Muscle layer of duodenum (tissue), 2 donors: Measurements from ENCODE around the gene TOM1L2.
A peak's percentile ranks its signal among the peaks of the same experiment; 100 is the strongest.

Experiments
- H3K27ac ChIP-seq: one replicate; pipeline ENCODE4 v1.7.0; 2013; ENCODE audit warnings: mild to moderate bottlenecking, low read length
- H3K27me3 ChIP-seq: one replicate; pipeline ENCODE4 v1.7.0; 2013; ENCODE audit warnings: low read depth, mild to moderate bottlenecking, control low read depth, low read length
- H3K36me3 ChIP-seq, 2 donors: one replicate each; pipeline ENCODE4 v1.7.0; 2013; ENCODE audit warnings: low read length in 2 of 2, control low read depth in 1 of 2, mild to moderate bottlenecking in 1 of 2; ENCODE audit not compliant: insufficient read depth in 2 of 2, control insufficient read depth in 1 of 2
- H3K4me1 ChIP-seq, 2 donors: one replicate each; pipeline ENCODE4 v1.7.0; 2013; ENCODE audit warnings: low read length in 2 of 2, mild to moderate bottlenecking in 2 of 2, control low read depth in 1 of 2, moderate library complexity in 1 of 2; ENCODE audit not compliant: insufficient read depth in 2 of 2, control insufficient read depth in 1 of 2
- H3K4me3 ChIP-seq, 2 donors: one replicate each; pipeline ENCODE4 v1.7.0; 2013; ENCODE audit warnings: low read length in 2 of 2, low read depth in 1 of 2, mild to moderate bottlenecking in 1 of 2
- H3K9me3 ChIP-seq, 2 donors: one replicate each; pipeline ENCODE4 v1.7.0; 2013; ENCODE audit warnings: low read length in 2 of 2, control low read depth in 1 of 2, mild to moderate bottlenecking in 1 of 2; ENCODE audit not compliant: control insufficient read depth in 1 of 2
- donor health status: healthy.

Gene TOM1L2

DNA sequence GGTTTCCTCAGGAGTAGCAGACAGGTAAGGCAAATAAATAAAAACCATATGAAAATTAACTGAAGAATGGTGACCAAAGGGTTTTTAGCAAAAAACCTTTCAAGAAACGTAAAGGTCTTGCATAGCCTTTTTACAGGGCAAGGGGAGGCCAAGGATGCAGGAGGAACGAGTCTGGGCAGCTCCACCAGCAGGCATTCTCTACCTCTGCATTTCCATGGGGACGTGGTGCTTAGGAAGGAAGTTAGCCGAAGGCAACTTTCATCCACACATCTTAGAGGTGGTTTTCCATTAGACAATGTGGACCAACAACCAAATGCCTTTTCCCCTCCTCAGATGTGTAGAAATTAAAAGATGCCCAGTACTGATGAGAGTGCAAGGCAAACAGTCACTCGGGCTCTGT is 20.7 kb downstream of the TOM1L2 start:
- Histone ChIP-seq H3K4me1 (no peaks in the 10 kb centered on the region), H3K36me3 (peaks cover 0 to 3% of the 10 kb centered on the region in 2 donors), H3K27me3 (no peaks in the 10 kb centered on the region), H3K27ac (no peak overlapping the region), H3K9me3 (no peaks in the 10 kb centered on the region), H3K4me3 (no peak overlapping the region)

DNA sequence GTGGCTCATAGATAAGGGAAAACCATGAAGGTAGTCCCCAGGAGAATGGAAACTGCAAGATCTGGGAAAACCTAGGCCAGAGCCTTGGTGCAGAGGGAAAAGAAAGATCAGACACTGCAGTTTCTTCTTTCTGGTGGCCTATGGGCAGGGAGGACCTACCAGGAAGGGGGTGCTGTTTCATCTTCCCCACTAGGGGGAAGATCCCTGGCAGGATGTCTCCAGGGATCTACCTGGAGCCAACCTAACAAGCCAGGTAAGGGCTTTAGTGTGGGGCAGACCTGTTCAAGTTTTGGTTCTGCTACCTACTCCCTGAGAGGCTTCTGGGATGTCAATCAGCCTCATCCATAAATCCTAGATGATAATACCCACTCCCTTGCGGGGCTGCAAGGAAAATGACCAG is 21.4 kb downstream of the TOM1L2 start:
- Histone ChIP-seq H3K36me3 (peaks cover 0 to 3% of the 10 kb centered on the region in 2 donors), H3K9me3 (no peaks in the 10 kb centered on the region), H3K4me3 (no peak overlapping the region), H3K27me3 (no peaks in the 10 kb centered on the region), H3K4me1 (no peaks in the 10 kb centered on the region), H3K27ac (no peak overlapping the region)

DNA sequence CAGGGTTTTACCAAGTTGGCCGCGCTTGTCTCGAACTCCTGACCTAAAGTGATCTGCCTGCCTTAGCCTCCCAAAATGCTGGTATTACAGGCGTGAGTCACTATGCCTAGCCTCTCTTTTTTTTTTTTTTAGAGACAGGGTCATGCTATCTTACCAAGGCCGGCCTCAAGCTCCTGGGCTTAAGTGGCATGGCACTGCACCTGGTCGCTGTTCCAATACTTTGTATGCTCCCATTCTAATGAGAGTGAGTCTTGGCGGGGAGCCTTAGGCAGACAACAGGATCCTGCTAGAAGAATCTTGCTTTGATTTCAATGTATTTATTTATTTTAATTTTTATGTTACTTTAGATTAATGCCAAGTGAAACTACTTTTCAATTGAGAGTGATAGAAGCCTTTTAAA is 21.9 kb downstream of the TOM1L2 start:
- H3K4me1 ChIP-seq, result peaks cover 0 to under 1% of the 10 kb centered on the region in 2 donors
- H3K36me3 ChIP-seq, result peaks cover 0 to 3% of the 10 kb centered on the region in 2 donors
- no peak overlapping the region for H3K27ac ChIP-seq
- H3K4me3 ChIP-seq, result no peak overlapping the region
- H3K9me3 ChIP-seq, result no peaks in the 10 kb centered on the region
- H3K27me3 ChIP-seq, result no peaks in the 10 kb centered on the region

DNA sequence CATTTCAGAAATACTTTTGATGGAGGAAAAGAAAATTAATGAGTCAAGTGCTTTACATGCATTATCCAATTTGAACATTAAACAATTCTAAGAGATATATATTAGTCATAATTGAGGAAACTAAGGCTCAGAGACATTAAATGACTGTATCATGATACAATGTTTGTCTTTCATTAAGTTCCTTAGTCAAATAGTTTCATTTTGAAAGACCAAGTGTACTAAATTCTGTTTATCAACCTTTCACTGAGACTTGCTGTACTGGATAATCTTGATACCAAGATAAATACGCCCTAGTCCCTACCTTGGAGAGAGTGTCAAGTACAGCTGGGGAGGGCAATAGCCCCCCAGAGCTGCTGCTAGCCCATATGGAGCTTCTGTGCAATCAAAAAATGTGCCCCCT is 24.2 kb downstream of the TOM1L2 start:
- no peak overlapping the region for H3K4me3 ChIP-seq
- H3K27me3 ChIP-seq, result no peaks in the 10 kb centered on the region
- no peaks in the 10 kb centered on the region for H3K9me3 ChIP-seq
- no peak overlapping the region for H3K27ac ChIP-seq
- H3K4me1 ChIP-seq, result peaks cover 11 to 22% of the 10 kb centered on the region in 2 donors
- no peaks in the 10 kb centered on the region for H3K36me3 ChIP-seq

DNA sequence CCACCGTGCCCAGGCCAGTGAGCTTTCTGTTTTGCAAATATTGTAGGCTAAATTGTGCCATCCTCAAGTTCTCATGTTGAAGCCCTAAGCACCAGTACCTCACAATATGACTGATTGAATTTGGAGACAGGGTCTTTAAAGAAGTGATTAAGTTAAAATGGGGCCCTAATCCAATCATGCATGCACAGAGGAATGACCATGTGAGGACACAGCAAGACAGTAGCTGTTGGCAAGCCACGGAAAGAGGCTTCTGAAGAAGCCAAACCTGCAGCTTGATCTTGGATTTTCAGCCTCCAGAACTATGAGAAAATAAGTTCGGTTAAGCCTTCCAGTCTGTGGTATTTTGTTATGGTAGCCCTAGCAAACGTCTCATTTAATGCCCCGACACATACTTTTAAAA is 24.9 kb downstream of the TOM1L2 start:
- Histone ChIP-seq H3K9me3 (no peaks in the 10 kb centered on the region), H3K4me1 (peaks cover 11 to 23% of the 10 kb centered on the region in 2 donors), H3K27ac (no peak overlapping the region), H3K4me3 (no peak overlapping the region), H3K36me3 (no peaks in the 10 kb centered on the region), H3K27me3 (no peaks in the 10 kb centered on the region)

DNA sequence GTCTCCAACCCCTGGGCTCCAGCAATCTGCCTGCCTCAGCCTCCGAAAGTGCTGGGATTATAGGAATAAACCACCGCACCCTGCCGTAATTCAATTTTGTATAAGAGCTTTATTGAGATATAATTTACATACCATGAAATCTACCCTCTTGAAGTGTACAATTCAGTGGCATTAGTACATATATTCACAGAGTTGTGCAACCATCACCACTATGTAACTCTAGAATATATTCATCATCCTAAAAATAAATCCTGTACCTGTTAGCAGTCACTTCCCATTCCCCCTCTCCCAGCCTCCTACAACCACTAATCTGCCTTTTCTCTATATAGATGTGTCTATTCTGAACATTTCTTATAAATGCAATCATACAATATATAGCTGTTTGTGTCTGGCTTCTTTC is 26.1 kb downstream of the TOM1L2 start:
- Histone ChIP-seq H3K4me1 (peaks cover 11 to 29% of the 10 kb centered on the region in 2 donors), H3K27ac (no peak overlapping the region)

DNA sequence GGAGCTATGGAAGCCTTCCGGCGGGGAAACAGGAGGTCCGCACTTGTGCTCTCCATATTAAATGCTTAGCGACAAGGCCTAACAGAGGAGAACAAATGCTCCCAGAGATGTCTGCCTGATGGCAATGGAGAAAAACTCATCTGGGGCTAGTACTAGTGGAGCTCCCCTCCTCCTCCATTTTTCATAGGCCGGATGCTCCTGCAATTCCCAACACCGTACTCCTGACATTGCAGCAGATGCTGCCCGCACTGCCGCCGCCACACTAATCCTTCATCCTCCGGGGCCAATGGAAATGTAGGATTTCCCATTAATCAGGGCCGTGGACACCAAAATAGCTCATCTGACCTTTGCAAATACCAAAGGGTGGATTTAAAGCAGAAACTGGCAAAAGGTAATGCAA is 27.5 kb downstream of the TOM1L2 start:
- Histone ChIP-seq H3K36me3 (no peaks in the 10 kb centered on the region), H3K4me1 (peaks cover 17 to 42% of the 10 kb centered on the region in 2 donors), H3K4me3 (no peak overlapping the region), H3K27ac (peak overlapping the region; percentile 19), H3K9me3 (no peaks in the 10 kb centered on the region), H3K27me3 (no peaks in the 10 kb centered on the region)

More for the DNA sequence above, 26.1 kb downstream of the TOM1L2 start:
- H3K4me3 ChIP-seq, result no peak overlapping the region
- no peaks in the 10 kb centered on the region for H3K9me3 ChIP-seq
- H3K27me3 ChIP-seq, result no peaks in the 10 kb centered on the region
- no peaks in the 10 kb centered on the region for H3K36me3 ChIP-seq

DNA sequence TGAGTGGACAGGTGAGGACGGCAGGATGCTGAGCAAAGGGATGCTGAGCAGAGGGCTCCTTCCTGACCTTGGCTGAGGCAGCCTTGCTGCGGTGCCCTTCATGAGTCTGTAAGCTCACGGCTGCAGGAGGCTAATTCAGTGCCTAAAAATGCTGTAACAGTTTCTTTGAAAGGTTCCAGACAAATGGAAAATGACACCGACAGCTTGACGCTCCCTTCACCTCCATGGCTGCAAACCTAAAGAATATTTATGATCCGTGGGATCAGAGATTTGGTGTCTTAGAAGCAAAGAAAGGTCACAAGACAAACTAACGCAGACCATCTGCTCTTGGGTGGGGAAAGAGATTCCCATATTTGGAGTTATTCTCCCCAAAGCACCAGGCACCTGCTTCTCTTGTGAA is 28.0 kb downstream of the TOM1L2 start:
- Histone ChIP-seq H3K36me3 (no peaks in the 10 kb centered on the region), H3K4me3 (no peak overlapping the region), H3K4me1 (peaks cover 17 to 45% of the 10 kb centered on the region in 2 donors), H3K27ac (peak overlapping the region; percentile 19), H3K27me3 (no peaks in the 10 kb centered on the region), H3K9me3 (no peaks in the 10 kb centered on the region)

DNA sequence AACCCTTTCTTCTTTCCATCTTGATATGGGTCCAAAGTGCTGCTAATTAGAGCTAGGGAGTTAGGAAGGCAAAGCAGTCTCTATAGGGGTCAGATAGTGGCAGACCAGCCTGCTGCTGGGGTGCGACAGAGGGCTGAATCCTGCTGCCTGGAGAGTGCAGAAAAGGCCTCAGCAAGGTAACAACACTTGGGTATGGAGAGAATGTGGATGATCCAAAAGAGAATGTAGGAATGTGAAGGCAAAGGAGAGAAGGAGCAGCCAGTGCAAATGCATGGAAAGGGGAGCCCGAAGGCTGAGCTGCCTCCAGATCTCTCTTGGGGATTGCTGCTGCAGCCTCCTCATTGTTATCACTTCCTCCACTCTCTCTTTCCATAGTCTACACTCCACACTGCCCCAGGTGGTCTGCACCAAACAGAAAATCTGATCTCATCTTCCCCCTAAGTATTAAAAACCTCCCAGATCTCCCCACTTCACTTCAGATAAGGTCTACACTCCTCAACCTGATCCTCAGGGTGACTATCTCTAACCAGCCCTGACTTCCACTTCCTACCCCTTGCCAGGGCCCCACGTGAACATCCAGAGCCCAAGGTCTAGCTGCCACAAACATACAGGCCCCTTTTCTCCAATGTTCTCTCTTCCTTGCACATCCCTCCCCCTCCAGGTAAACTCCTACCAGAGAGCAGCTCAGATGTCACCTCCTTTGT is 28.8 kb downstream of the TOM1L2 start:
- Histone ChIP-seq H3K9me3 (no peaks in the 10 kb centered on the region), H3K27ac (peak overlapping the region; percentile 19), H3K4me1 (peaks cover 17 to 45% of the 10 kb centered on the region in 2 donors), H3K27me3 (no peaks in the 10 kb centered on the region), H3K4me3 (no peak overlapping the region), H3K36me3 (no peaks in the 10 kb centered on the region)

DNA sequence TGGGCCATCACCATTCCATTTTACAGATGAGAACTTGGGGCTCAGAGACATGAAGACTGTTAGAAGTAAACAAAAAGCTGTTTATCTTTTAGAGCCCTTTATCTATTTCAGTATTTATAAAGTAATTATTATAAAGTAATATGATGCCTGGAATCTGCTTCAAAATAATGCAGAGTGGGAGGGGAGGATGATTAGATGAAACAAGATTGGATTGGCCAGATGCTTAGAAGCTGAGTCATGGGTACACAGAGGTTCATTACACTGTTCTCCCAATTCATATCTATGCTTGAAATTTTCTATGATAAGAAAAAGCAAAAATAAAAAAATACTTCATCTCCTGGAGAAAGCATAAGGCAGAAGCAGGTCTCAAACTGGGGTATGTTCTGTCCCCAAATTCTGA is 29.4 kb downstream of the TOM1L2 start:
- H3K36me3 ChIP-seq, result no peaks in the 10 kb centered on the region
- H3K4me1 ChIP-seq, result peaks cover 23 to 45% of the 10 kb centered on the region in 2 donors
- no peaks in the 10 kb centered on the region for H3K27me3 ChIP-seq
- H3K27ac ChIP-seq, result no peak overlapping the region
- H3K4me3 ChIP-seq, result no peak overlapping the region
- H3K9me3 ChIP-seq, result no peaks in the 10 kb centered on the region

DNA sequence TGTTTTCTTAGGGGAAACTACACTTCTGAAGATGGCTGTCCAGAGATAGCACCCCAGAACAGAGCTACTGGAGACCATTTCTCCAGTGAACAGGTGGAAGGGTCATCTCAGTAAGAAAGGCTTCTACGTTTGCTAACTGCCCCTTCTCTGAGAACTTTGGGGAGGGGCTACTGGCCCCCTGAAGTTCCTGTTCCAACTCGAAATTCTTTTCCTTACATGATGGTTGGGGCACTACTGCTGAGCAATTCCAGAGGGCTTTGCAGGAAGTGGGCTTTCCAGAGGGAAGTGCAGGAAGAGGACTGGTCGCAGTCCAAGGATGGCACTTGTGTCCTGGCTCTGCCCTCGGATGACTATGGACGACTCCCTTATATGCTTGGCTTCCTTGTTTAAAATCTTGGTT is 31.2 kb downstream of the TOM1L2 start:
- H3K27me3 ChIP-seq, result no peaks in the 10 kb centered on the region
- no peaks in the 10 kb centered on the region for H3K36me3 ChIP-seq
- H3K27ac ChIP-seq, result no peak overlapping the region
- H3K9me3 ChIP-seq, result no peaks in the 10 kb centered on the region
- H3K4me1 ChIP-seq, result peaks cover 29 to 60% of the 10 kb centered on the region in 2 donors
- no peak overlapping the region for H3K4me3 ChIP-seq

DNA sequence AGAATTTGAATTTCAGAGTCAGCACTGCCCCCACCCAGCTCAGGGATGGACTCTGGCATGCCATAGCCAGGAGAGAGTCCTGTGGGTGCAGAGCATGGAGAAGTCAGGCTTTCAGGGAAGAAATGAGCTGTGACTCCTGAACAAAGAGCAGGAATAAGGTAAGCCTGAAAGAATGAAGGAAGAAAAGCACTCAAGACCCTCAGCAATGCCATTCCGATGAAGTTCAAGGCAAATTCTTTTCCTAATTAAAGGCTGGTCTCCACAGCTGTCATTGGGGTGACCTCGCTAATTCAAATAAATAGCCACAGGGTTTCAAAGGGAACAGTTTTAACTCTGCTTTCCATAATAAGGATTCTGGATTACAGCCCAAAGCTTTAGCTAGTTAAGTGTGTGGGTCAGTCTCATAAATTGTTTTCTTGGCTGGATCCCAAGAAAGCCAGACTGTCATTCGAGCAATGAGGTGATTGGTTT is 31.7 kb downstream of the TOM1L2 start:
- Histone ChIP-seq H3K9me3 (no peaks in the 10 kb centered on the region), H3K27ac (no peak overlapping the region), H3K36me3 (no peaks in the 10 kb centered on the region), H3K4me3 (peak overlapping the region in 1 of 2 donors; percentile 10), H3K27me3 (no peaks in the 10 kb centered on the region), H3K4me1 (peaks cover 33 to 65% of the 10 kb centered on the region in 2 donors)
